Measurements from ENCODE around the gene FAM240A. TPM values are rescaled to one million over a fixed set of nuclear protein-coding genes. Genes with fewer than 3 reads are reported as not detected.
A peak's percentile ranks its signal among the peaks of the same experiment; 100 is the strongest.

The FAM240A gene
- total RNA-seq, 1 donor from 2014 or later, result not detected

- DNase-seq (ENCODE audit: extremely low spot score in 2 of 2), result no peak
- no peaks in the 10 kb centered on the region for H3K27me3 ChIP-seq
- peaks cover 32% of the 10 kb centered on the region for H3K4me1 ChIP-seq
- no peak overlapping the region for H3K4me3 ChIP-seq
- intact Hi-C loops (cut with DNase I), result loop anchor here (5.0 kb wide), 1 partner anchor 130 kb away; the partner anchor contains the start of gene RTP3
- H3K9me3 ChIP-seq, result no peaks in the 10 kb centered on the region
- no peaks in the 10 kb centered on the region for H3K36me3 ChIP-seq
- peak overlapping the region; percentile 86 for H3K27ac ChIP-seq
- TF ChIP-seq CTCF (IDR thresholded peaks at IDR 0.05), result no peak
- no peak for TF ChIP-seq POLR2AphosphoS5 (IDR thresholded peaks at IDR 0.05; ENCODE audit: insufficient read depth in 1 of 2, low read depth in 1 of 2)
- no peak for TF ChIP-seq POLR2A (IDR thresholded peaks at IDR 0.05)
Observed at GRCh38 chr3:46627078-46627477, 14.8 kb downstream of the FAM240A start.

- Histone ChIP-seq H3K36me3 (no peaks in the 10 kb centered on the region), H3K27ac (peak overlapping the region; percentile 86), H3K4me1 (peaks cover 32% of the 10 kb centered on the region), H3K4me3 (peak overlapping the region in 1 of 2 donors; percentile 32), H3K27me3 (no peaks in the 10 kb centered on the region), H3K9me3 (no peaks in the 10 kb centered on the region)
- TF ChIP-seq CTCF (IDR thresholded peaks at IDR 0.05) (no peak), POLR2AphosphoS5 (IDR thresholded peaks at IDR 0.05; ENCODE audit: insufficient read depth in 1 of 2, low read depth in 1 of 2) (peak in 1 of 2 donors; percentile 32), POLR2A (IDR thresholded peaks at IDR 0.05) (no peak)
- intact Hi-C loops (cut with DNase I), result loop anchor here (5.0 kb wide), 1 partner anchor 132 kb away; the partner anchor contains the start of gene RTP3
- DNase-seq (ENCODE audit: extremely low spot score in 2 of 2), result no peak
Observed at GRCh38 chr3:46628901-46629369, 16.6 kb downstream of the FAM240A start.

GRCh38 chr3:46629551-46630517, 17.5 kb downstream of the FAM240A start:
- Histone ChIP-seq H3K36me3 (no peaks in the 10 kb centered on the region), H3K27me3 (no peaks in the 10 kb centered on the region), H3K9me3 (no peaks in the 10 kb centered on the region), H3K27ac (peak overlapping the region; percentile 86), H3K4me1 (peaks cover 32% of the 10 kb centered on the region), H3K4me3 (peak overlapping the region; percentile 32 to 44)
- TF ChIP-seq POLR2AphosphoS5 (IDR thresholded peaks at IDR 0.05; ENCODE audit: insufficient read depth in 1 of 2, low read depth in 1 of 2), result peak; percentile 31 to 57
- TF ChIP-seq POLR2A (IDR thresholded peaks at IDR 0.05), result no peak
- TF ChIP-seq CTCF (IDR thresholded peaks at IDR 0.05), result peak; percentile 76 to 96 (median 92)
- DNase-seq (ENCODE audit: extremely low spot score in 2 of 2), result no peak
- intact Hi-C loops (cut with DNase I), result loop anchor here (5.0 kb wide), 1 partner anchor 133 kb away; the partner anchor contains the start of gene RTP3

GRCh38 chr3:46632792-46633191, 20.5 kb downstream of the FAM240A start:
- Histone ChIP-seq H3K4me3 (no peak overlapping the region), H3K4me1 (peaks cover 26% of the 10 kb centered on the region), H3K9me3 (no peaks in the 10 kb centered on the region), H3K27ac (no peak overlapping the region), H3K27me3 (no peaks in the 10 kb centered on the region), H3K36me3 (no peaks in the 10 kb centered on the region)
- intact Hi-C loops (cut with DNase I), result no loop called here
- DNase-seq (ENCODE audit: extremely low spot score in 2 of 2), result no peak
- no peak for TF ChIP-seq POLR2AphosphoS5 (IDR thresholded peaks at IDR 0.05; ENCODE audit: insufficient read depth in 1 of 2, low read depth in 1 of 2)
- TF ChIP-seq CTCF (IDR thresholded peaks at IDR 0.05), result no peak
- TF ChIP-seq POLR2A (IDR thresholded peaks at IDR 0.05), result no peak
